ENCODE data around the gene ZNF532.

DNA sequence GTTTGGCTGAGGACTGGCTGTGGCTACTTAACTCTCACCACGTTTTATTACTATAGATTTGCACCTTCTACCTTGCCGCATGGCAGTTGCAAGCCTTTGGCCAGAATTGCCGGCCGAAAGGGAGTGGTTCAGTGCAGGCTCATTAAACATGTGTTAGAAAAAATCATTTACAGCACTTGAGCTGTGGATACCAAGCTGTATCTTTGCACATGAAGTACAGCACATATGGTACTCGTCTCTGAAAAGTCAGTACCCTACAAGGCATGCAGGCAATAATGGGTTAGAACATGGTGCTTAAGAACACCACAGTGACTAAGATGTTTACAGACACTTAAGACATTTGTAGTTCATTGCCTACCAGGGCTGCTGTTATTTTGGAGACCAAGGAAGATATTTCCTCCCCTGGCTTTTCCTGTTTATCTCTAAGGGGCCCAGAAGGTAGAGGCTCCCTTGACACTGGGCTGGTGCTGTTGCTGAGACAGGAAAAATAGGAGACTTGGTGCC is 103.1 kb downstream of the ZNF532 start:
- TF ChIP-seq POLR2AphosphoS5 (IDR thresholded peaks at IDR 0.05; ENCODE audit: borderline replicate concordance, low read depth, low read length) (no peak), EZH2 (IDR thresholded peaks at IDR 0.05) (no peak), FOXP2 (optimal IDR thresholded peaks at IDR 0.05; ENCODE audit: control extremely low read depth, extremely low read length, insufficient read depth) (peak; percentile 29)

Data from SK-N-MC (cell line).